Uterus (tissue), 2 donors: ENCODE data around the gene HOXA9.

Source experiments
- POLR2A ChIP-seq, 2 donors: fragments of 450-650 bp; IDR thresholded peaks; one replicate each; pipeline ENCODE4 v1.6.1; 2016; ENCODE audit warnings: antibody characterized with exemption in 2 of 2, mild to moderate bottlenecking in 1 of 2, moderate library complexity in 1 of 2
- TF ChIP-seq, protein P1 (sequence below), 4 experiments: fragments of 200-600 bp in 2 of 4; fragments of 450-650 bp in 2 of 4; sonication (generic) in 2 of 4; IDR thresholded peaks; one replicate each; pipeline ENCODE4 v1.5.1; 2016 to 2019; ENCODE audit warnings: antibody characterized with exemption in 4 of 4, mild to moderate bottlenecking in 2 of 4, moderate library complexity in 1 of 4

GRCh38 chr7:27126596-27127327 is 38.6 kb downstream of the HOXA9 start:
- TF ChIP-seq, protein P1, sequence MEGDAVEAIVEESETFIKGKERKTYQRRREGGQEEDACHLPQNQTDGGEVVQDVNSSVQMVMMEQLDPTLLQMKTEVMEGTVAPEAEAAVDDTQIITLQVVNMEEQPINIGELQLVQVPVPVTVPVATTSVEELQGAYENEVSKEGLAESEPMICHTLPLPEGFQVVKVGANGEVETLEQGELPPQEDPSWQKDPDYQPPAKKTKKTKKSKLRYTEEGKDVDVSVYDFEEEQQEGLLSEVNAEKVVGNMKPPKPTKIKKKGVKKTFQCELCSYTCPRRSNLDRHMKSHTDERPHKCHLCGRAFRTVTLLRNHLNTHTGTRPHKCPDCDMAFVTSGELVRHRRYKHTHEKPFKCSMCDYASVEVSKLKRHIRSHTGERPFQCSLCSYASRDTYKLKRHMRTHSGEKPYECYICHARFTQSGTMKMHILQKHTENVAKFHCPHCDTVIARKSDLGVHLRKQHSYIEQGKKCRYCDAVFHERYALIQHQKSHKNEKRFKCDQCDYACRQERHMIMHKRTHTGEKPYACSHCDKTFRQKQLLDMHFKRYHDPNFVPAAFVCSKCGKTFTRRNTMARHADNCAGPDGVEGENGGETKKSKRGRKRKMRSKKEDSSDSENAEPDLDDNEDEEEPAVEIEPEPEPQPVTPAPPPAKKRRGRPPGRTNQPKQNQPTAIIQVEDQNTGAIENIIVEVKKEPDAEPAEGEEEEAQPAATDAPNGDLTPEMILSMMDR (IDR thresholded peaks at IDR 0.05) = no peak
- TF ChIP-seq POLR2A (IDR thresholded peaks at IDR 0.05) = no peak
